HCT116 (cell line): Measurements from ENCODE around the gene CT47C1. TPM values are rescaled to one million over a fixed set of nuclear protein-coding genes. Genes with fewer than 3 reads are reported as not detected.

Experiments used
- ATAC-seq: fragments of 200-7000 bp; cut with Tn5 transposase; 2 replicates; pipeline ENCODE4 v1.9.1; 2020; ENCODE audit warnings: mild to moderate bottlenecking, moderate library complexity
- BruUV-seq: library from RNA; stranded (reverse); fragments of 400-500 nt; replicated peaks from 2 replicates; lab custom pipeline; 2021; lab: Mats Ljungman, UMichigan
- CTCF ChIA-PET: fragments of 300-600 bp; sonication (Branson Sonifier 250); formaldehyde crosslinking; loops from one replicate; lab custom pipeline; 2021; ENCODE audit warnings: antibody characterized with exemption; lab: Charles Lee
- POLR2A ChIA-PET: fragments of 300-600, 350-600 bp; sonication (Branson Sonifier 250); formaldehyde crosslinking; loops from one replicate; lab custom pipeline; 2021; ENCODE audit warnings: antibody characterized with exemption; lab: Charles Lee
- RAD21 ChIA-PET, 2 experiments: fragments of 300-600 bp; sonication (Branson Sonifier 250); formaldehyde crosslinking; loops; one replicate each; lab custom pipeline; 2023; ENCODE audit warnings: low total read pairs in 2 of 2; ENCODE audit not compliant: uncharacterized antibody in 2 of 2, unreplicated experiment in 2 of 2, low non-redundant PET in 1 of 2; lab: Charles Lee
- DNase-seq: peaks from one replicate; pipeline ENCODE4 v3.0.0-alpha.2; 2010; ENCODE audit warnings: low read depth, low spot score
- H2AFZ ChIP-seq: fragments of 200-600 bp; shearing (Covaris generic), sonication (generic); 2 replicates; pipeline ENCODE4 v1.6.1; 2017; ENCODE audit warnings: low read depth, mixed run types, mixed read lengths, antibody characterized with exemption, low read length; ENCODE audit not compliant: poor library complexity, severe bottlenecking
- H3K27ac ChIP-seq: 2 replicates; pipeline ENCODE4 v1.5.1; 2012; ENCODE audit warnings: low read depth, low read length
- H3K27me3 ChIP-seq: fragments of 200-600 bp; sonication (generic); 2 replicates; pipeline ENCODE4 v1.6.1; 2016; ENCODE audit warnings: mixed run types, low read length, mixed read lengths; ENCODE audit not compliant: insufficient read depth
- H3K36me3 ChIP-seq, 2 experiments: fragments of 200-500 bp in 1 of 2; fragments of 200-600 bp in 1 of 2; sonication (Bioruptor generic) in 1 of 2; sonication (generic) in 1 of 2; 2 replicates each; pipeline versions ENCODE4 v1.5.1 to v1.6.1; 2014 to 2016; ENCODE audit warnings: low read length in 2 of 2, inconsistent platforms in 1 of 2, mixed read lengths in 1 of 2, mixed run types in 1 of 2; ENCODE audit not compliant: insufficient read depth in 2 of 2, control insufficient read depth in 1 of 2
- H3K4me1 ChIP-seq, 2 experiments: fragments of 200-600 bp in 1 of 2; sonication (generic) in 1 of 2; 2 replicates each; pipeline versions ENCODE4 v1.5.1 to v1.6.1; 2012 to 2017; ENCODE audit warnings: low read length in 2 of 2, inconsistent platforms in 1 of 2, mild to moderate bottlenecking in 1 of 2, mixed read lengths in 1 of 2, mixed run types in 1 of 2, moderate library complexity in 1 of 2; ENCODE audit not compliant: insufficient read depth in 2 of 2, control insufficient read depth in 1 of 2
- H3K4me2 ChIP-seq: fragments of 200-600 bp; sonication (generic); 2 replicates; pipeline ENCODE4 v1.6.1; 2017; ENCODE audit warnings: mixed run types, low read length, mixed read lengths
- H3K4me3 ChIP-seq, 2 experiments: fragments of 200-600 bp in 1 of 2; sonication (generic) in 1 of 2; replicated peaks in 1 of 2; 2 replicates each; pipeline ENCODE4 v1.5.1; 2011 to 2016; ENCODE audit warnings: low read length in 2 of 2, control low read depth in 1 of 2, low read depth in 1 of 2, mild to moderate bottlenecking in 1 of 2, mixed read lengths in 1 of 2, mixed run types in 1 of 2
- H3K79me2 ChIP-seq: fragments of 200-600 bp; sonication (generic); 2 replicates; pipeline ENCODE4 v1.6.1; 2017; ENCODE audit warnings: mild to moderate bottlenecking, mixed run types, low read length, moderate library complexity, mixed read lengths; ENCODE audit not compliant: insufficient read depth
- H3K9ac ChIP-seq: fragments of 200-600 bp; sonication (generic); 2 replicates; pipeline ENCODE4 v1.6.1; 2016; ENCODE audit warnings: low read length, mixed read lengths
- H3K9me2 ChIP-seq: fragments of 200-600 bp; sonication (generic), shearing (Covaris generic); 2 replicates; pipeline ENCODE4 v1.6.1; 2017; ENCODE audit warnings: mixed run types, mild to moderate bottlenecking, moderate library complexity; ENCODE audit not compliant: insufficient read depth
- H3K9me3 ChIP-seq, 2 experiments: fragments of 200-500 bp in 1 of 2; fragments of 200-600 bp in 1 of 2; sonication (Bioruptor generic) in 1 of 2; sonication (generic) in 1 of 2; 2 replicates each; pipeline ENCODE4 v1.6.1; 2014 to 2017; ENCODE audit warnings: low read length in 2 of 2, mixed read lengths in 2 of 2, inconsistent platforms in 1 of 2, low read depth in 1 of 2, mild to moderate bottlenecking in 1 of 2, mixed run types in 1 of 2, moderate library complexity in 1 of 2; ENCODE audit not compliant: control insufficient read depth in 1 of 2, insufficient read depth in 1 of 2
- H4K20me1 ChIP-seq: fragments of 200-600 bp; sonication (generic), shearing (Covaris generic); 2 replicates; pipeline ENCODE4 v1.6.1; 2017; ENCODE audit warnings: mixed run types, mild to moderate bottlenecking, moderate library complexity; ENCODE audit not compliant: insufficient read depth
- ATF3 ChIP-seq: IDR thresholded peaks from 2 replicates; pipeline ENCODE4 v1.6.1; 2012
- CBX3 ChIP-seq: IDR thresholded peaks from 2 replicates; pipeline ENCODE4 v1.6.1; 2012; ENCODE audit warnings: low read depth
- REST ChIP-seq: IDR thresholded peaks from 2 replicates; pipeline ENCODE4 v1.6.1; 2012; ENCODE audit warnings: low read depth
- SIN3A ChIP-seq: IDR thresholded peaks from 2 replicates; pipeline ENCODE4 v1.6.1; 2012; ENCODE audit warnings: low read depth
- TCF7L2 ChIP-seq: IDR thresholded peaks from 2 replicates; pipeline ENCODE4 v1.7.0; 2011; ENCODE audit warnings: borderline replicate concordance, inconsistent platforms; ENCODE audit not compliant: insufficient read depth, insufficient read length; ENCODE audit errors: extremely low read depth
- YY1 ChIP-seq: IDR thresholded peaks from 2 replicates; pipeline ENCODE4 v1.6.1; 2011; ENCODE audit warnings: low read length, low read depth, moderate library complexity, mild to moderate bottlenecking; ENCODE audit not compliant: insufficient replicate concordance; ENCODE audit errors: extremely low read depth
- intact Hi-C: fragments of 100-400 bp; cut with micrococcal nuclease; formaldehyde crosslinking; loops from 2 replicates; pipeline ENCODE4 v1.10.0; 2022
- total RNA-seq: library from RNA; stranded (reverse); gene quantifications from one replicate; pipeline ENCODE4 v1.2.1, GENCODE V29; 2021; ENCODE audit not compliant: unreplicated experiment

The CT47C1 gene
- total RNA-seq, 1 experiment from 2014 or later, result not detected

- Histone ChIP-seq H3K9me3 (no peaks in the 10 kb centered on the region), H4K20me1 (no peaks in the 10 kb centered on the region), H3K79me2 (no peaks in the 10 kb centered on the region), H3K9ac (no peak overlapping the region), H3K9me2 (no peaks in the 10 kb centered on the region), H2AFZ (no peak overlapping the region)
- CTCF ChIA-PET, result no interaction called here
- DNase-seq, result no peak
- TF ChIP-seq ATF3 (no peak), CBX3 (no peak), YY1 (no peak), TCF7L2 (no peak), SIN3A (no peak), REST (no peak)
- TF ChIP-seq, all 23 proteins: peak for 0
- no peaks in the 10 kb centered on the region for H3K27me3 ChIP-seq
- no TSS peak for BruUV-seq
- ChIA-PET POLR2A (no interaction called here), RAD21 (no interaction called here)
- peaks cover 11 to 17% of the 10 kb centered on the region in 2 experiments; a peak in 3 of 4 replicates for H3K4me1 ChIP-seq
- H3K27ac ChIP-seq, result no peak overlapping the region
- no peak for ATAC-seq
- intact Hi-C loops, result no loop called here
- no peaks in the 10 kb centered on the region for H3K36me3 ChIP-seq
- H3K4me3 ChIP-seq, result no peak overlapping the region
- H3K4me2 ChIP-seq, result no peak overlapping the region
Observed at GRCh38 chrX:119042996-119043395, 29.8 kb upstream of the CT47C1 start.
